ENCODE results near the gene ADGRL3.

ADGRL3 gene

DNA sequence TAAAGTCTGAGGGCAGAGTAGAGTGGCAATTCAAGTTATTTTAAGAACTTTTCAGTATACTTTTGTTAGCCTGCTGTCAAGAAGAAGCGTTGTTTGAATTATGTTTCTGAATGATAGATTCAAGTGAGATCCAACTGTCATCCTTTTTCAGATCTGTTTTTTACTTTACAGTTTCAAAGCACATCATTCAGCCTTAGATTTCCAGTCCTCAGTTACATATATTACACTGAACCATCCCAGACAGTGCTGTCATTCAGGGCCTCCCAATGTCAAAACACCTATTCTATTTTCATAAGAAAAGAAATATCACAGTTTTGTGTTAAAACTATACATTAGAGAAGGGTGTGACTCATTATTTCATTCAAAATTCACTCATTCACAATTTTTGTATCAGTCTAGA lies 856.9 kb downstream of the ADGRL3 start:
- Histone ChIP-seq H3K4me3 (ENCODE audit: low read length) (no peak overlapping the region), H3K27ac (ENCODE audit: low read length) (no peak overlapping the region), H3K27me3 (ENCODE audit: low read depth, low read length) (no peaks in the 10 kb centered on the region), H3K9ac (ENCODE audit: low read length) (no peak overlapping the region), H3K4me1 (ENCODE audit: low read length) (no peaks in the 10 kb centered on the region), H3K4me2 (ENCODE audit: low read length) (no peak overlapping the region), H2AFZ (ENCODE audit: low read depth, low read length) (no peak overlapping the region), H4K20me1 (ENCODE audit: insufficient read depth, low read length) (no peaks in the 10 kb centered on the region), H3K79me2 (ENCODE audit: low read length) (no peaks in the 10 kb centered on the region), H3K36me3 (replicated peaks; ENCODE audit: low read depth, low read length) (no peaks in the 10 kb centered on the region), H3K9me3 (ENCODE audit: insufficient read depth, low read length) (no peaks in the 10 kb centered on the region)
- TF ChIP-seq, protein P1, sequence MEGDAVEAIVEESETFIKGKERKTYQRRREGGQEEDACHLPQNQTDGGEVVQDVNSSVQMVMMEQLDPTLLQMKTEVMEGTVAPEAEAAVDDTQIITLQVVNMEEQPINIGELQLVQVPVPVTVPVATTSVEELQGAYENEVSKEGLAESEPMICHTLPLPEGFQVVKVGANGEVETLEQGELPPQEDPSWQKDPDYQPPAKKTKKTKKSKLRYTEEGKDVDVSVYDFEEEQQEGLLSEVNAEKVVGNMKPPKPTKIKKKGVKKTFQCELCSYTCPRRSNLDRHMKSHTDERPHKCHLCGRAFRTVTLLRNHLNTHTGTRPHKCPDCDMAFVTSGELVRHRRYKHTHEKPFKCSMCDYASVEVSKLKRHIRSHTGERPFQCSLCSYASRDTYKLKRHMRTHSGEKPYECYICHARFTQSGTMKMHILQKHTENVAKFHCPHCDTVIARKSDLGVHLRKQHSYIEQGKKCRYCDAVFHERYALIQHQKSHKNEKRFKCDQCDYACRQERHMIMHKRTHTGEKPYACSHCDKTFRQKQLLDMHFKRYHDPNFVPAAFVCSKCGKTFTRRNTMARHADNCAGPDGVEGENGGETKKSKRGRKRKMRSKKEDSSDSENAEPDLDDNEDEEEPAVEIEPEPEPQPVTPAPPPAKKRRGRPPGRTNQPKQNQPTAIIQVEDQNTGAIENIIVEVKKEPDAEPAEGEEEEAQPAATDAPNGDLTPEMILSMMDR (IDR thresholded peaks at IDR 0.05; ENCODE audit: low read depth, low read length) = no peak
- no peak for TF ChIP-seq EZH2phosphoT487 (IDR thresholded peaks at IDR 0.05; ENCODE audit: low read depth)

GRCh38 chr4:62058571-62058970 lies 858.4 kb downstream of the ADGRL3 start:
- TF ChIP-seq EZH2phosphoT487 (IDR thresholded peaks at IDR 0.05; ENCODE audit: low read depth) = no peak
- TF ChIP-seq, protein P1 (IDR thresholded peaks at IDR 0.05; ENCODE audit: low read depth, low read length) = no peak
- Histone ChIP-seq H3K27me3 (ENCODE audit: low read depth, low read length) (no peaks in the 10 kb centered on the region), H3K36me3 (replicated peaks; ENCODE audit: low read depth, low read length) (no peaks in the 10 kb centered on the region), H3K4me1 (ENCODE audit: low read length) (no peaks in the 10 kb centered on the region), H3K4me3 (ENCODE audit: low read length) (no peak overlapping the region), H3K9me3 (ENCODE audit: insufficient read depth, low read length) (no peaks in the 10 kb centered on the region), H3K79me2 (ENCODE audit: low read length) (no peaks in the 10 kb centered on the region), H4K20me1 (ENCODE audit: insufficient read depth, low read length) (no peaks in the 10 kb centered on the region), H3K27ac (ENCODE audit: low read length) (no peak overlapping the region), H3K4me2 (ENCODE audit: low read length) (no peak overlapping the region), H3K9ac (ENCODE audit: low read length) (no peak overlapping the region), H2AFZ (ENCODE audit: low read depth, low read length) (0 out of 2 replicates have a peak overlapping the region, but pooled peaks have one; percentile 41)

DNA sequence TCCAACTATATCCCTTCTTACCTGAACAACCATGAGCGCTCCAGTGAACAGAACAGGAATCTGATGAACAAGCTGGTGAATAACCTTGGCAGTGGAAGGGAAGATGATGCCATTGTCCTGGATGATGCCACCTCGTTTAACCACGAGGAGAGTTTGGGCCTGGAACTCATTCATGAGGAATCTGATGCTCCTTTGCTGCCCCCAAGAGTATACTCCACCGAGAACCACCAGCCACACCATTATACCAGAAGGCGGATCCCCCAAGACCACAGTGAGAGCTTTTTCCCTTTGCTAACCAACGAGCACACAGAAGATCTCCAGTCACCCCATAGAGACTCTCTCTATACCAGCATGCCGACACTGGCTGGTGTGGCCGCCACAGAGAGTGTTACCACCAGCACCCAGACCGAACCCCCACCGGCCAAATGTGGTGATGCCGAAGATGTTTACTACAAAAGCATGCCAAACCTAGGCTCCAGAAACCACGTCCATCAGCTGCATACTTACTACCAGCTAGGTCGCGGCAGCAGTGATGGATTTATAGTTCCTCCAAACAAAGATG lies 870.2 kb downstream of the ADGRL3 start:
- TF ChIP-seq EZH2phosphoT487 (IDR thresholded peaks at IDR 0.05; ENCODE audit: low read depth) = no peak
- TF ChIP-seq, protein P1 (IDR thresholded peaks at IDR 0.05; ENCODE audit: low read depth, low read length) = no peak
- H3K27me3 ChIP-seq (ENCODE audit: low read depth, low read length) = no peaks in the 10 kb centered on the region
- H3K27ac ChIP-seq (ENCODE audit: low read length) = no peak overlapping the region
- H4K20me1 ChIP-seq (ENCODE audit: insufficient read depth, low read length) = no peaks in the 10 kb centered on the region
- H2AFZ ChIP-seq (ENCODE audit: low read depth, low read length) = no peak overlapping the region
- H3K4me3 ChIP-seq (ENCODE audit: low read length) = no peak overlapping the region
- no peak overlapping the region for H3K4me2 ChIP-seq (ENCODE audit: low read length)
- H3K9ac ChIP-seq (ENCODE audit: low read length) = no peak overlapping the region
- H3K9me3 ChIP-seq (ENCODE audit: insufficient read depth, low read length) = no peaks in the 10 kb centered on the region
- no peaks in the 10 kb centered on the region for H3K36me3 ChIP-seq (replicated peaks; ENCODE audit: low read depth, low read length)
- H3K79me2 ChIP-seq (ENCODE audit: low read length) = no peaks in the 10 kb centered on the region
- no peaks in the 10 kb centered on the region for H3K4me1 ChIP-seq (ENCODE audit: low read length)

DNA sequence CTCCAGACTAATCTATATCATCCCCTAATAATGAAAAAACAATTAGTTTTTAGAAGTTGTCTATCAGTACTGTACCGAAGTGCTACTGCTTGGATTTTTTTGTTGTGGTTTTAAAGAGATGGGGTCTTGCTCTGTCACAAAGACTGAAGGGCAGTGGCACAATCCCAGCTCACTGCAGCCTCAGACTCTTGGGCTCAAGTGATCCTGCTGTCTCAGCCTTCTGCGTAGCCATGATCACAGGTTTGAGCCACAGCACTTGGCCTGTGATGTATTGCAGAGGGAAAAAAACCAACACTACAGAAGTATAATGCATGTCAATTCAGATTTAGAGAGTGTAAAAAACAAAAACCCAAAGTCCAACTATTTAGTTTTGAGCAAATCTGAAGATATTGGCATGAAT lies 875.0 kb downstream of the ADGRL3 start:
- no peaks in the 10 kb centered on the region for H3K4me1 ChIP-seq (ENCODE audit: low read length)
- H3K4me2 ChIP-seq (ENCODE audit: low read length) = no peak overlapping the region
- H3K27ac ChIP-seq (ENCODE audit: low read length) = no peak overlapping the region
- H3K9me3 ChIP-seq (ENCODE audit: insufficient read depth, low read length) = no peaks in the 10 kb centered on the region
- H3K4me3 ChIP-seq (ENCODE audit: low read length) = no peak overlapping the region
- no peak overlapping the region for H3K9ac ChIP-seq (ENCODE audit: low read length)
- no peak overlapping the region for H2AFZ ChIP-seq (ENCODE audit: low read depth, low read length)
- H3K79me2 ChIP-seq (ENCODE audit: low read length) = no peaks in the 10 kb centered on the region
- no peaks in the 10 kb centered on the region for H4K20me1 ChIP-seq (ENCODE audit: insufficient read depth, low read length)
- no peaks in the 10 kb centered on the region for H3K27me3 ChIP-seq (ENCODE audit: low read depth, low read length)
- H3K36me3 ChIP-seq (replicated peaks; ENCODE audit: low read depth, low read length) = no peaks in the 10 kb centered on the region
- TF ChIP-seq, protein P1 (IDR thresholded peaks at IDR 0.05; ENCODE audit: low read depth, low read length) = no peak
- no peak for TF ChIP-seq EZH2phosphoT487 (IDR thresholded peaks at IDR 0.05; ENCODE audit: low read depth)

Data from OCI-LY3 (cell line).